IPS-20b (cell line): Measurements from ENCODE around the gene UBR7.
A peak's percentile ranks its signal among the peaks of the same experiment; 100 is the strongest.
"Not testable (repeated sequence)": the region's sequence is repeated elsewhere in the genome, so short reads cannot be mapped to it uniquely, and the experiment has no call there.

Source experiments
- H3K27ac ChIP-seq: one replicate; pipeline ENCODE4 v1.5.1; 2013; ENCODE audit warnings: low read length
- H3K27me3 ChIP-seq: 2 replicates; pipeline ENCODE4 v1.6.1; 2013; ENCODE audit warnings: mild to moderate bottlenecking, low read length, inconsistent platforms; ENCODE audit not compliant: insufficient read depth
- H3K36me3 ChIP-seq: 2 replicates; pipeline ENCODE4 v1.6.1; 2013; ENCODE audit warnings: low read depth, mild to moderate bottlenecking, inconsistent platforms, low read length, moderate library complexity; ENCODE audit not compliant: insufficient read depth
- H3K4me1 ChIP-seq: 2 replicates; pipeline ENCODE4 v1.6.1; 2013; ENCODE audit warnings: mild to moderate bottlenecking, control low read depth, inconsistent platforms, low read length, moderate library complexity; ENCODE audit not compliant: insufficient read depth
- H3K4me3 ChIP-seq: 2 replicates; pipeline ENCODE4 v1.5.1; 2013; ENCODE audit warnings: mild to moderate bottlenecking, low read length, inconsistent platforms
- H3K9ac ChIP-seq: 2 replicates; pipeline ENCODE4 v1.6.1; 2013; ENCODE audit warnings: low read depth, mild to moderate bottlenecking, inconsistent platforms, low read length, moderate library complexity
- H3K9me3 ChIP-seq: 2 replicates; pipeline ENCODE4 v1.6.1; 2013; ENCODE audit warnings: mild to moderate bottlenecking, low read depth, low read length, inconsistent platforms; ENCODE audit not compliant: insufficient read depth

The UBR7 gene

GRCh38 chr14:93233078-93233477 is 26.0 kb downstream of the UBR7 start:
- H3K9ac ChIP-seq, H3K27ac ChIP-seq, H3K27me3 ChIP-seq, H3K9me3 ChIP-seq, H3K4me1 ChIP-seq, H3K4me3 ChIP-seq: not testable (repeated sequence)
- peaks cover 10% of the 10 kb centered on the region for H3K36me3 ChIP-seq

DNA sequence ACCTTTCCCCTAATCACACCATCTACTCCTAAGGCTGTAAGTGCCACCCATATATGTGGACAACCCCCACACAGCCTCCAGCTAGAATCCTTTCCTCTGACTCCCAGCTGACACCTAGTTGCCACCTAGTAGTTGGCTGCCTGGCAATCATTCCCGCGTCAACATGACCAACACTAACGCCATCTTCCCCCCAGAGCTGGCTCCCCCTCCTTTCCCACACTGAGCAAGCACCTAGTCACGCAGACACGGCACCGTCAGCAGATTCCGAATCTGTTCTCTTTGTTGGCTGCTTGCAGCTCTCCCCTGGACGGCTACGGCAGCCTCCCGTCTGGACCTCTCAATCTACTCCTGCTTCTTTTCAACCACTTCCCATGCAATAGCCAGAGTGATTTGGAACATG is 27.7 kb downstream of the UBR7 start:
- Histone ChIP-seq H3K4me1 (no peaks in the 10 kb centered on the region), H3K36me3 (no peaks in the 10 kb centered on the region), H3K9me3 (no peaks in the 10 kb centered on the region), H3K9ac (no peak overlapping the region), H3K27me3 (no peaks in the 10 kb centered on the region), H3K4me3 (no peak overlapping the region), H3K27ac (no peak overlapping the region)

GRCh38 chr14:93239869-93240677 is 33.0 kb downstream of the UBR7 start:
- Histone ChIP-seq H3K36me3 (peaks cover 39% of the 10 kb centered on the region), H3K27me3 (no peaks in the 10 kb centered on the region), H3K4me3 (no peak overlapping the region), H3K9me3 (no peaks in the 10 kb centered on the region), H3K9ac (no peak overlapping the region), H3K27ac (no peak overlapping the region), H3K4me1 (no peaks in the 10 kb centered on the region)

- Histone ChIP-seq H3K4me1 (no peaks in the 10 kb centered on the region), H3K36me3 (peaks cover 45% of the 10 kb centered on the region), H3K9ac (no peak overlapping the region), H3K27ac (no peak overlapping the region), H3K4me3 (no peak overlapping the region), H3K27me3 (no peaks in the 10 kb centered on the region), H3K9me3 (no peaks in the 10 kb centered on the region)
These were observed 33.6 kb downstream of the UBR7 start for GRCh38 chr14:93240678-93241000.

GRCh38 chr14:93245764-93246420 is 38.8 kb downstream of the UBR7 start:
- H3K27me3 ChIP-seq: no peaks in the 10 kb centered on the region
- no peaks in the 10 kb centered on the region for H3K4me1 ChIP-seq
- H3K36me3 ChIP-seq: peaks cover 65% of the 10 kb centered on the region
- no peak overlapping the region for H3K4me3 ChIP-seq
- no peak overlapping the region for H3K9ac ChIP-seq
- no peak overlapping the region for H3K27ac ChIP-seq
- H3K9me3 ChIP-seq: no peaks in the 10 kb centered on the region

DNA sequence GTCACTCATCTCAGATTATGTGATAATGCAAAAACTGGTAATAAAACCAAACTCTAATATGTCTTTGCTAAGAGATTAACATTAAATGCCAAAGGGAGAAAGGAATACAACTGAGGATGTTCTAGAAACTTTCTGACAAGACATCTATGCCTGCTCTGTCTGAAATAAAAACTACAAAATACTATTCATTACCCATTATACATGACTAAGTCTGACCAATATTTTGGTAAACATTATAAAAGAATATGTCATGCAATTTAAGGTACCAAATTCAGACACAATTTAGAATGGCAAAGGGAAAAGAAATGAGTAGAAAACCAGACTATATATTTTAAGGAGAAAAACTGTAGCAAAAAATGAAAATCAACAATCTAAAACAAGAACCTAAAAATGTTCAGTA is 39.5 kb downstream of the UBR7 start:
- Histone ChIP-seq H3K4me3 (no peak overlapping the region), H3K27me3 (no peaks in the 10 kb centered on the region), H3K9ac (no peak overlapping the region), H3K9me3 (no peaks in the 10 kb centered on the region), H3K27ac (no peak overlapping the region), H3K4me1 (no peaks in the 10 kb centered on the region), H3K36me3 (peaks cover 68% of the 10 kb centered on the region)

DNA sequence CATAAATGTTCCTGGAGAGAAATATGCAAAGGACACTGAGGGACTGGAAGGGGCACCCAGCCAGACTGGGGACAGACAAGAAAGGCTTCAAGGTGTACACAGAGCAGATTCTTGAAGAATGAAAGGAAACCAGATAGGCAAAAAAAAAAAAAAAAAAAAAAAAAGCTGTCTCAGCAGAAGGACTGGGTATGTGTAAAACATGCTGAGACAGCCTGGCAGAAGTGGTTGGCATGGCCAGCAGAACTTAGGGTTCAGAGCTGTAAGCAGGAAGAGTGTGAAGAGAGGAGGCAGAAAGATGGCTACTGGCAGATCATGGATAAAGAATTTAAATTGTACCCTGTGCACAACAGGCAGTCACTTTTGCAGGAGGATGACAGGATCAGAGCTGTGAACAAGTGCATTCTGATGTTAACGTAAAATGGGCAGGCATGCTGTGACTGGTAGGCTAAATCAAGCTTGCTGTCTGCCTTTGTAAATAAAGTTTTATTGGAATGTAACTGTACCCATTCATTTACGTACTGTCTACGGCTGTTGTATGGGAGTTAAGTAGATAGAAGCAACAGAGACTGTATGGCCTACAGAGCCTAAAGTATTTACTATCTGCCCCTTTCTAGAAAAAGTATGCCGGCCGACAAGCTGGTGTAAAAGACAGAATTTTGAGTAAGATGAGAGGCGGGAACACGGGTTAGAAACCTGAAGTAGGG is 42.2 kb downstream of the UBR7 start:
- no peak overlapping the region for H3K4me3 ChIP-seq
- H3K27ac ChIP-seq: no peak overlapping the region
- H3K9ac ChIP-seq: no peak overlapping the region
- H3K9me3 ChIP-seq: no peaks in the 10 kb centered on the region
- no peaks in the 10 kb centered on the region for H3K27me3 ChIP-seq
- H3K36me3 ChIP-seq: peaks cover 62% of the 10 kb centered on the region
- H3K4me1 ChIP-seq: no peaks in the 10 kb centered on the region

DNA sequence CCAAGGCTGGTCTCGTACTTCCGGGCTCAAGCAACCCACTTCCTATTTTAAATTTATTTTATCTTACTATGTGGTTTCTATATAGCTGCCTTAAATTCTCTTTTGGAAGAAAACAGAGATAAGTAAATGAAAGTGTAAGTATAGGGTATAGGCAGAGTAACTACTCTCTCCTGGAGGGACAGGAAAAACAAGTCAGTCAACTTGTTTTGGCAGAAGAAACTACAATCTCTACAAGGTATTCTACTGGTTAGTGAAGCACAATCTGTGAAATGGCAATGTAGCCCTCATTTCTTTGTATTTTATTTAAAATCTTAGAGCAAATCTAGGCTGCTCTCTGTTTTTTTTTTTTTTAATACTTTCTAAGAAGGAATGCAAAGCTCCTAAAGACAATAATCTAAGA is 55.4 kb downstream of the UBR7 start:
- Histone ChIP-seq H3K36me3 (peaks cover 37% of the 10 kb centered on the region), H3K9me3 (no peaks in the 10 kb centered on the region), H3K9ac (no peak overlapping the region), H3K27me3 (no peaks in the 10 kb centered on the region), H3K4me1 (no peaks in the 10 kb centered on the region), H3K4me3 (no peak overlapping the region), H3K27ac (no peak overlapping the region)

DNA sequence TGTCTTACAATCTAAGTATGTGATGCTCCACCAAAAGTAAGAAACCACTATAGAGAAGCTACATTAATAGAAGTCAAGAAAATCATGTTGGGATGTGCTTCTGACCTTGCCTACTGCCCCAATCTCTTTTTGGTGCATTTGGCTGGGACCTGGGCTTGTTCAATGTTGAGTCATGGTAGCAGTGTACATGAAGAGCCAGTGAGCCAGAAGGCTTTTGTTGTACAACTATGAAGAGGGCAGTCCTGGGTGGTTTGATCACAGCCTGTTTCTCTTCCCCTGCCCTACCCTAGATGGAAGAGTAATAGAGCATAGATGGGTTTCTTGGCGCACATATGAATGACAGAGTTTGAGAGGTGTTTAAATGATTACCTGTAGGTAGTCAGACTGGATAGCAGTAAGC is 56.4 kb downstream of the UBR7 start:
- Histone ChIP-seq H3K4me3 (no peak overlapping the region), H3K36me3 (peaks cover 31% of the 10 kb centered on the region), H3K4me1 (no peaks in the 10 kb centered on the region), H3K27ac (no peak overlapping the region), H3K9ac (no peak overlapping the region), H3K27me3 (no peaks in the 10 kb centered on the region), H3K9me3 (no peaks in the 10 kb centered on the region)

DNA sequence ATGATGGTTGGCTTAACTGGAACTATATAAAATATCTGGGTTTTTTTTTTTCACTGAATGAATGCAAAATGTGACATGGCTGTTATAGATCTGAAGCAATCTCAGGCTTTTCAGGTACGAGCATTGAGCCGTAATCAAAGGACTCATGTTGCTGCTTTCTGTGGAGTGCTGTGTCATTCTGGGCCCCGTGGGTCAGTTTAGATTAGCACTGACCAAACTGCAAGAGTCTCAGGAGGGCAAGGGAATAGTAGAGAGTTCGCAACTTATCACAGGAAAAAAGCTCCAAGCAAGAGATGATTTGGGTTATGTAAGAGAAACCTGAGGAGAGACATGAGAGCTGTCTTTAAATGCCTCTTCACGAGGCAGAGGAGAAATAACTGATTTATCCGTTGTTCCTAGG is 59.1 kb downstream of the UBR7 start:
- peaks cover 24% of the 10 kb centered on the region for H3K36me3 ChIP-seq
- no peak overlapping the region for H3K9ac ChIP-seq
- no peaks in the 10 kb centered on the region for H3K27me3 ChIP-seq
- no peak overlapping the region for H3K27ac ChIP-seq
- H3K4me3 ChIP-seq: no peak overlapping the region
- H3K4me1 ChIP-seq: no peaks in the 10 kb centered on the region
- H3K9me3 ChIP-seq: no peaks in the 10 kb centered on the region

DNA sequence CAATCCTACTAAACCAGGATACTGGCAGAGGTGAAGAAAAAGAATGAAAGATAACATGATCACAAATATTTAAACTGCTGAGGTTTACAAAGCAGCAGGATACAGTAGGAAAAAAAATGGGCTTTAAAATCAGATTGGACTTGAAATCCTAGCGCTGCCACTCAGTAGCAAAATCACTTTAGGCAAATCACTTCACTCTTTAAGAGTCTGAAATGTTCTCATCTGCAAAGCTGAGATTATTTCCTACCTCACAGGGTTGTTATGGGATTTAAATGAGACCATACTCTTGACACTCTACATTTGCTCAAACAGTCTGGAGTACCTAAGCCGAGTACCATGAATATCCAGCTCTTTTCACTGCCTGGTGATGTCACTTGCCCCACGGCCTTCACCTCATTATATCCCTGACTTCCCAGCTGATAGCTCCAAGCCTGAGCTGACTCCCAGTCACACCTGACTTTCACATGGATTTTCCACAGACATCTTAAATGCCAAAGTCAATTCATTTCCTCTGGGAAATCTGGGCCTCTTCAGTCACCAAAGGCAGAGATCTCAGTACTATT is 60.2 kb downstream of the UBR7 start:
- H3K4me3 ChIP-seq: no peak overlapping the region
- peaks cover 20% of the 10 kb centered on the region for H3K36me3 ChIP-seq
- no peaks in the 10 kb centered on the region for H3K4me1 ChIP-seq
- H3K9ac ChIP-seq: no peak overlapping the region
- H3K9me3 ChIP-seq: no peaks in the 10 kb centered on the region
- peak overlapping the region; percentile 2 for H3K27ac ChIP-seq
- H3K27me3 ChIP-seq: no peaks in the 10 kb centered on the region
